AML-193 (cell line): ENCODE measurements around the gene FOXQ1.

ENCODE experiments used
- DNase-seq, 2 experiments: peaks; one replicate each; lab custom pipeline; 2025; lab: John Stamatoyannopoulos, UW

Gene FOXQ1

GRCh38 chr6:1363298-1363697 is 51.4 kb downstream of the FOXQ1 start:
- DNase-seq: peak; percentile 69 to 82

GRCh38 chr6:1363729-1364572 is 52.1 kb downstream of the FOXQ1 start:
- peak; percentile 30 to 42 for DNase-seq
